SH-SY5Y (cell line): Measurements from ENCODE around the gene PPP1R11.

Experiments used
- GATA2 ChIP-seq: IDR thresholded peaks from 2 replicates; pipeline ENCODE4 v1.6.1; 2011; ENCODE audit warnings: mild to moderate bottlenecking, low read depth, low read length
- GATA3 ChIP-seq: IDR thresholded peaks from 2 replicates; pipeline ENCODE4 v1.6.1; 2011; ENCODE audit warnings: low read depth, mild to moderate bottlenecking, low read length, moderate library complexity

The PPP1R11 gene

GRCh38 chr6:30066577-30067459 is at the start of gene PPP1R11:
PPP1R11 (plus strand) TSS chr6:30067198; CDS start chr6:30067411, 213 bp downstream.
- TF ChIP-seq GATA2 (no peak), GATA3 (no peak)

- TF ChIP-seq GATA3 (no peak), GATA2 (no peak)
Measured at GRCh38 chr6:30019819-30020218, 47.2 kb upstream of the PPP1R11 start.

- TF ChIP-seq GATA3 (no peak), GATA2 (no peak)
Measured at GRCh38 chr6:30020626-30021025, 46.4 kb upstream of the PPP1R11 start.

GRCh38 chr6:30022189-30022588 is 44.8 kb upstream of the PPP1R11 start:
- TF ChIP-seq GATA3, result no peak
- no peak for TF ChIP-seq GATA2

GRCh38 chr6:30025186-30025585 is 41.8 kb upstream of the PPP1R11 start:
- TF ChIP-seq GATA2, result no peak
- TF ChIP-seq GATA3, result no peak

- TF ChIP-seq GATA3 (no peak), GATA2 (no peak)
Measured at GRCh38 chr6:30029588-30029987, 37.4 kb upstream of the PPP1R11 start.

- TF ChIP-seq GATA3, result no peak
- TF ChIP-seq GATA2, result no peak
Measured at GRCh38 chr6:30031381-30031780, 35.6 kb upstream of the PPP1R11 start.

GRCh38 chr6:30035784-30036183 is 31.2 kb upstream of the PPP1R11 start:
- TF ChIP-seq GATA2 (no peak), GATA3 (no peak)

GRCh38 chr6:30037182-30037788 is 29.7 kb upstream of the PPP1R11 start:
- TF ChIP-seq GATA2, result no peak
- TF ChIP-seq GATA3, result no peak

- TF ChIP-seq GATA2 (no peak), GATA3 (no peak)
Measured at GRCh38 chr6:30041221-30041620, 25.8 kb upstream of the PPP1R11 start.

- TF ChIP-seq GATA2 (no peak), GATA3 (no peak)
Measured at GRCh38 chr6:30041821-30042220, 25.2 kb upstream of the PPP1R11 start.

- TF ChIP-seq GATA3 (no peak), GATA2 (no peak)
Measured at GRCh38 chr6:30042476-30042875, 24.5 kb upstream of the PPP1R11 start.

GRCh38 chr6:30042914-30043313 is 24.1 kb upstream of the PPP1R11 start:
- TF ChIP-seq GATA3 (no peak), GATA2 (no peak)

GRCh38 chr6:30043744-30044143 is 23.3 kb upstream of the PPP1R11 start:
- TF ChIP-seq GATA3, result no peak
- no peak for TF ChIP-seq GATA2

- TF ChIP-seq GATA3, result no peak
- TF ChIP-seq GATA2, result no peak
Measured at GRCh38 chr6:30044630-30045029, 22.4 kb upstream of the PPP1R11 start.
